HepG2 (cell line): ENCODE measurements around the gene ARHGAP12. TPM values are rescaled to one million over a fixed set of nuclear protein-coding genes. Genes with fewer than 3 reads are reported as not detected.

ENCODE experiments used
- ATAC-seq: fragments of 200-7000 bp; cut with Tn5 transposase; 3 replicates; pipeline ENCODE4 v1.9.1; 2020; ENCODE audit warnings: mild to moderate bottlenecking, moderate library complexity
- BruUV-seq: library from RNA; stranded (reverse); fragments of 400-500 nt; replicated peaks from 2 replicates; lab custom pipeline; 2021; lab: Mats Ljungman, UMichigan
- CTCF ChIA-PET: fragments of 300-600 bp; formaldehyde crosslinking; extraction: SDS; loops from one replicate; lab custom pipeline; 2021; ENCODE audit warnings: low total read pairs, inconsistent platforms, low intra/inter-chr PET ratio; lab: Yijun Ruan, JAX
- POLR2A ChIA-PET: fragments of 350-600 bp; sonication (Branson Sonifier 250); formaldehyde crosslinking; loops from one replicate; lab custom pipeline; 2020; ENCODE audit warnings: antibody characterized with exemption, inconsistent platforms; lab: Yijun Ruan, JAX
- DNase-seq: peaks from one replicate; pipeline ENCODE4 v3.0.0-alpha.2; 2015; ENCODE audit warnings: low spot score
- FAIRE-seq: peaks from 3 replicates; lab custom pipeline; 2011; peaks lifted over from hg19 to GRCh38; lab: Jason Lieb, UNC
- H2AFZ ChIP-seq: one replicate; pipeline ENCODE4 v1.6.1; 2011; ENCODE audit warnings: low read length, inconsistent platforms
- H3K27ac ChIP-seq: fragments of 300-600 bp; 3 replicates; pipeline ENCODE4 v1.8.0; 2011; ENCODE audit warnings: mixed run types, mild to moderate bottlenecking, mixed read lengths, low read length, inconsistent platforms; ENCODE audit not compliant: insufficient read depth; ENCODE audit errors: extremely low read length
- H3K27me3 ChIP-seq, 2 experiments: fragments of 200-600 bp in 1 of 2; 2 replicates in 1 of 2; 3 replicates in 1 of 2; pipeline versions ENCODE4 v1.6.0 to v1.8.0; 2011; ENCODE audit warnings: low read length in 2 of 2, mild to moderate bottlenecking in 2 of 2, moderate library complexity in 2 of 2, inconsistent platforms in 1 of 2; ENCODE audit not compliant: insufficient read depth in 2 of 2, control insufficient read depth in 1 of 2
- H3K36me3 ChIP-seq, 2 experiments: fragments of 200-600 bp in 1 of 2; replicated peaks in 1 of 2; 2 replicates in 1 of 2; 3 replicates in 1 of 2; pipeline versions ENCODE4 v1.5.1 to v1.8.0; 2011; ENCODE audit warnings: low read length in 2 of 2, inconsistent platforms in 1 of 2; ENCODE audit not compliant: insufficient read depth in 2 of 2, control insufficient read depth in 1 of 2
- H3K4me1 ChIP-seq: 2 replicates; pipeline ENCODE4 v1.5.1; 2012; ENCODE audit warnings: low read length, inconsistent platforms; ENCODE audit not compliant: insufficient read depth
- H3K4me2 ChIP-seq: 2 replicates; pipeline ENCODE4 v1.6.0; 2011; ENCODE audit warnings: low read depth, low read length, inconsistent platforms
- H3K4me3 ChIP-seq, 3 experiments: fragments of 200-600 bp in 1 of 3; sonication (generic), shearing (Covaris generic) in 1 of 3; replicated peaks in 1 of 3; 2 replicates each; pipeline ENCODE4 v1.5.1; 2011 to 2016; ENCODE audit warnings: low read length in 3 of 3, inconsistent platforms in 2 of 3, low read depth in 2 of 3, mild to moderate bottlenecking in 2 of 3, control low read depth in 1 of 3, mixed read lengths in 1 of 3; ENCODE audit not compliant: insufficient read depth in 1 of 3
- H3K79me2 ChIP-seq: one replicate; pipeline ENCODE4 v1.6.1; 2011; ENCODE audit warnings: low read length, inconsistent platforms; ENCODE audit not compliant: insufficient read depth
- H3K9ac ChIP-seq: 2 replicates; pipeline ENCODE4 v1.6.0; 2011; ENCODE audit warnings: mild to moderate bottlenecking, low read depth, low read length, inconsistent platforms; ENCODE audit not compliant: insufficient read depth
- H3K9me3 ChIP-seq: 2 replicates; pipeline ENCODE4 v1.5.1; 2012; ENCODE audit warnings: mild to moderate bottlenecking, low read length
- H4K20me1 ChIP-seq: 2 replicates; pipeline ENCODE4 v1.6.0; 2011; ENCODE audit warnings: inconsistent platforms, mild to moderate bottlenecking, low read length, moderate library complexity; ENCODE audit not compliant: insufficient read depth
- ARNTL ChIP-seq: sonication (generic); formaldehyde crosslinking; IDR thresholded peaks from 2 replicates; pipeline ENCODE4 v1.4.0; 2020; ENCODE audit warnings: mild to moderate bottlenecking, missing genetic modification reagents
- BRD4 ChIP-seq: sonication (generic); formaldehyde crosslinking; IDR thresholded peaks from 2 replicates; pipeline ENCODE4 v1.4.0; 2020; ENCODE audit warnings: missing genetic modification reagents
- HES4 ChIP-seq: sonication (generic); formaldehyde crosslinking; IDR thresholded peaks from 2 replicates; pipeline ENCODE4 v1.9.0; 2021; ENCODE audit warnings: mild to moderate bottlenecking, missing genetic modification reagents, borderline replicate concordance
- HNF4G ChIP-seq, 2 experiments: sonication (generic) in 1 of 2; formaldehyde crosslinking in 1 of 2; IDR thresholded peaks; 2 replicates each; pipeline versions ENCODE4 v1.4.0 to v1.6.1; 2011 to 2020; ENCODE audit warnings: borderline replicate concordance in 2 of 2, low read depth in 2 of 2, mild to moderate bottlenecking in 2 of 2, low read length in 1 of 2, missing genetic modification reagents in 1 of 2, moderate library complexity in 1 of 2
- MLX ChIP-seq: IDR thresholded peaks from 2 replicates; pipeline ENCODE4 v1.6.1; 2016
- MTERF4 ChIP-seq: sonication (generic); formaldehyde crosslinking; IDR thresholded peaks from 2 replicates; pipeline ENCODE4 v1.8.0; 2023; ENCODE audit warnings: mild to moderate bottlenecking, missing genetic modification reagents
- NCOA5 ChIP-seq: sonication (generic); formaldehyde crosslinking; IDR thresholded peaks from 2 replicates; pipeline ENCODE4 v1.4.0; 2020; ENCODE audit warnings: missing genetic modification reagents
- NFRKB ChIP-seq: fragments of 450-650 bp; IDR thresholded peaks from 2 replicates; pipeline ENCODE4 v1.6.1; 2017
- POGK ChIP-seq: sonication (generic); formaldehyde crosslinking; conservative IDR thresholded peaks from 2 replicates; pipeline ENCODE4 v1.8.0; 2022; ENCODE audit warnings: mild to moderate bottlenecking, moderate library complexity, missing genetic modification reagents
- PRPF4 ChIP-seq: fragments of 200-400 bp; formaldehyde crosslinking; IDR thresholded peaks from 2 replicates; pipeline ENCODE4 v1.6.1; 2016; ENCODE audit warnings: low read length, low read depth; ENCODE audit not compliant: poor library complexity, severe bottlenecking
- REXO4 ChIP-seq: sonication (generic); formaldehyde crosslinking; IDR thresholded peaks from 2 replicates; pipeline ENCODE4 v1.8.0; 2022; ENCODE audit warnings: missing genetic modification reagents, mild to moderate bottlenecking, borderline replicate concordance
- SRF ChIP-seq: IDR thresholded peaks from 2 replicates; pipeline ENCODE4 v1.6.1; 2011; ENCODE audit warnings: mild to moderate bottlenecking, low read depth, low read length, moderate library complexity
- ZNF10 ChIP-seq: sonication (generic); formaldehyde crosslinking; IDR thresholded peaks from 2 replicates; pipeline ENCODE4 v1.4.0; 2020; ENCODE audit warnings: mild to moderate bottlenecking, low read depth, missing genetic modification reagents, borderline replicate concordance
- ZNF235 ChIP-seq: sonication (generic); formaldehyde crosslinking; IDR thresholded peaks from 2 replicates; pipeline ENCODE4 v1.8.1; 2023; ENCODE audit warnings: mild to moderate bottlenecking, missing genetic modification reagents, borderline replicate concordance
- ZNF768 ChIP-seq: sonication (generic); formaldehyde crosslinking; IDR thresholded peaks from 2 replicates; pipeline ENCODE4 v1.4.0; 2020; ENCODE audit warnings: missing genetic modification reagents
- WGBS: methylation state at CpG from one replicate; pipeline ENCODE4 v1.1.6; 2017; ENCODE audit warnings: low lambda C conversion rate; 5-methylcytosine and 5-hydroxymethylcytosine counted together
- in situ Hi-C: cut with HindIII; loops from 2 replicates; pipeline ENCODE4 v1.10.0; 2017; ENCODE audit warnings: low pct_unique_long_range_greater_than_20kb; ENCODE audit not compliant: extremely low pct_ligation_motif_present
- intact Hi-C: fragments of 100-400 bp; cut with micrococcal nuclease; formaldehyde crosslinking; loops from one replicate; pipeline ENCODE4 v1.10.0; 2022; ENCODE audit not compliant: unreplicated experiment
- polyA plus RNA-seq, 8 experiments: library from polyadenylated mRNA; depleted of rRNA in 3 of 8; stranded (reverse) in 7 of 8; unstranded in 1 of 8; fragments of >200 nt; fragmentation: Illumina TruSeq in 4 of 8; extraction: Trizol in 4 of 8; gene quantifications; 2 replicates each; pipeline versions ENCODE4 v1.2.1 to v1.2.3, GENCODE V29; 2011 to 2016; ENCODE audit warnings: low read depth in 4 of 8, missing spikeins in 1 of 8, mixed read lengths in 1 of 8; ENCODE audit not compliant: insufficient read depth in 1 of 8
- total RNA-seq, 5 experiments: library from RNA; depleted of rRNA; stranded (reverse); fragments of >200 nt; fragmentation: Illumina TruSeq; extraction: Trizol; gene quantifications; 2 replicates each; pipeline ENCODE4 v1.2.3, GENCODE V29; 2016; ENCODE audit warnings: low read depth in 1 of 5

ARHGAP12 gene
- total and polyA plus RNA-seq, 2 of the 13 experiments (the other 11 are each of a cell fraction or from before 2014, with no cell fraction given) = 25.0 to 54.6 TPM

GRCh38 chr10:31918671-31919409 is 9.8 kb downstream of the ARHGAP12 start (continued):
- TF ChIP-seq POGK (no peak), PRPF4 (no peak), REXO4 (CRISPR knock-in tag) (no peak), MTERF4 (CRISPR knock-in tag) (no peak), BRD4 (CRISPR knock-in tag) (no peak), ZNF235 (no peak), HNF4G (IDR thresholded peaks at IDR 0.05; ENCODE audit: borderline replicate concordance, low read depth, low read length) (no peak), HNF4G (CRISPR knock-in tag; IDR thresholded peaks at IDR 0.05; ENCODE audit: borderline replicate concordance, low read depth) (no peak)

GRCh38 chr10:31914370-31914769 is 14.3 kb downstream of the ARHGAP12 start:
- H3K4me1 ChIP-seq = peaks cover 51% of the 10 kb centered on the region
- no peak overlapping the region for H3K27ac ChIP-seq
- POLR2A ChIA-PET = no interaction called here
- H3K36me3 ChIP-seq = peaks cover 0 to 1% of the 10 kb centered on the region in 2 experiments; a peak in 2 of 5 replicates
- H4K20me1 ChIP-seq = peaks cover 47% of the 10 kb centered on the region
- no peaks in the 10 kb centered on the region for H3K9me3 ChIP-seq
- no peak overlapping the region for H3K9ac ChIP-seq
- TF ChIP-seq ZNF768 (CRISPR knock-in tag) (no peak), SRF (no peak), ARNTL (CRISPR knock-in tag) (no peak), ZNF10 (CRISPR knock-in tag) (no peak), HES4 (CRISPR knock-in tag) (no peak), MLX (no peak), NCOA5 (no peak), NFRKB (no peak)
- CTCF ChIA-PET = no interaction called here
- ATAC-seq (no peak), FAIRE-seq (no peak), DNase-seq (no peak)
- H3K4me3 ChIP-seq = no peak overlapping the region
- H3K27me3 ChIP-seq = no peaks in the 10 kb centered on the region
- BruUV-seq = no TSS peak
- no peak overlapping the region for H2AFZ ChIP-seq
- peaks cover 100% of the 10 kb centered on the region for H3K79me2 ChIP-seq
- no peak overlapping the region for H3K4me2 ChIP-seq
- WGBS = 94% methylated on average over 2 of the region's 2 CpGs
- intact Hi-C loops (no loop called here), in situ Hi-C loops (no loop called here)
